K562 (cell line): Measurements from ENCODE around the gene TRERF1. TPM values are rescaled to one million over a fixed set of nuclear protein-coding genes. Genes with fewer than 3 reads are reported as not detected.
A peak's percentile ranks its signal among the peaks of the same experiment; 100 is the strongest.

ENCODE experiments used
- BCL6 ChIP-seq: fragments of 250-450 bp; sonication (Bioruptor Pico); IDR thresholded peaks from 2 replicates; pipeline ENCODE4 v1.4.0; 2020
- GABPB1 ChIP-seq: sonication (generic); formaldehyde crosslinking; IDR thresholded peaks from 2 replicates; pipeline ENCODE4 v1.8.0; 2022; ENCODE audit warnings: mild to moderate bottlenecking, missing genetic modification reagents
- MAFG ChIP-seq: fragments of 450-650 bp; conservative IDR thresholded peaks from 2 replicates; pipeline ENCODE4 v1.6.1; 2016; ENCODE audit warnings: missing genetic modification characterization, missing compliant biosample characterization
- MLLT1 ChIP-seq, 2 experiments: fragments of 450-650 bp; IDR thresholded peaks; 2 replicates each; pipeline ENCODE4 v1.6.1; 2016
- SRSF7 ChIP-seq: fragments of 200-400 bp; formaldehyde crosslinking; optimal IDR thresholded peaks from 2 replicates; pipeline ENCODE3; 2017; ENCODE audit warnings: mild to moderate bottlenecking, low read depth, low read length
- TBL1XR1 ChIP-seq, 2 experiments: IDR thresholded peaks; 2 replicates each; pipeline ENCODE4 v1.6.1; 2012; ENCODE audit warnings: improper control_type of control experiment in 2 of 2, low read length in 2 of 2, mild to moderate bottlenecking in 1 of 2
- ZBTB40 ChIP-seq, 2 experiments: fragments of 450-650 bp in 1 of 2; sonication (generic) in 1 of 2; formaldehyde crosslinking in 1 of 2; IDR thresholded peaks; 2 replicates each; pipeline versions ENCODE4 v1.7.1 to v1.9.0; 2016 to 2022; ENCODE audit warnings: inconsistent platforms in 1 of 2, mild to moderate bottlenecking in 1 of 2, missing genetic modification reagents in 1 of 2
- ZNF318 ChIP-seq, 2 experiments: fragments of 450-650 bp; IDR thresholded peaks; 2 replicates each; pipeline ENCODE4 v1.6.1; 2016; ENCODE audit warnings: mild to moderate bottlenecking in 2 of 2, borderline replicate concordance in 1 of 2, low read depth in 1 of 2, moderate library complexity in 1 of 2
- polyA plus RNA-seq, 8 experiments: library from polyadenylated mRNA; depleted of rRNA in 4 of 8; stranded (reverse) in 5 of 8; unstranded in 3 of 8; fragments of >200 nt; fragmentation: Nextera tagmentation in 2 of 8; fragmentation: Illumina TruSeq in 1 of 8; extraction: Ambion mirVana in 2 of 8; extraction: Trizol in 1 of 8; gene quantifications; 2 replicates each; pipeline versions ENCODE4 v1.2.1 to v1.2.3, GENCODE V29; 2011 to 2014; ENCODE audit warnings: inconsistent platforms in 1 of 8, missing spikeins in 1 of 8
- total RNA-seq, 7 experiments: library from RNA; depleted of rRNA in 6 of 7; stranded (reverse); fragments of >200 nt in 6 of 7; fragmentation: Illumina TruSeq in 2 of 7; extraction: Trizol in 2 of 7; gene quantifications; 2 replicates each; pipeline versions ENCODE4 v1.2.1 to v1.2.3, GENCODE V29; 2011 to 2021; ENCODE audit warnings: low replicate concordance in 1 of 7

Gene TRERF1
- total and polyA plus RNA-seq, 9 of the 15 experiments (the other 6 are each of a cell fraction or from before 2014, with no cell fraction given): 0.04 to 0.20 (median 0.07) TPM; not detected in 3

GRCh38 chr6:42226161-42226611 is 225.5 kb downstream of the TRERF1 start (continued):
- TF ChIP-seq ZNF318 (IDR thresholded peaks at IDR 0.05; ENCODE audit: borderline replicate concordance in 1 of 2, low read depth in 1 of 2) (0 out of 4 replicates have a peak, but pooled peaks of 1 of the 2 experiments have one; percentile 12), SRSF7 (no peak), MAFG (no peak), BCL6 (CRISPR knock-in tag) (no peak), MLLT1 (IDR thresholded peaks at IDR 0.05) (no peak), TBL1XR1 (IDR thresholded peaks at IDR 0.05; ENCODE audit: low read length in 2 of 2) (peak in 1 of 2 experiments; percentile 17; a peak in 1 of 4 replicates), GABPB1 (CRISPR knock-in tag) (peak; percentile 3; the same call in 1 of the 2 replicates), ZBTB40 (IDR thresholded peaks at IDR 0.05) (no peak), ZBTB40 (CRISPR knock-in tag; IDR thresholded peaks at IDR 0.05) (no peak)
